GM23338 (cell line): ENCODE measurements around the gene SPECC1L.

ENCODE experiments used
- CREB1 ChIP-seq: fragments of 250-450 bp; sonication (Bioruptor Pico); IDR thresholded peaks from 2 replicates; pipeline ENCODE4 v1.5.0; 2020; ENCODE audit warnings: low read depth, mild to moderate bottlenecking, moderate library complexity
- EZH2phosphoT487 ChIP-seq: fragments of 200-600 bp; sonication (generic); IDR thresholded peaks from one replicate; pipeline ENCODE4 v1.8.1; 2018; ENCODE audit warnings: antibody characterized with exemption; ENCODE audit not compliant: unreplicated experiment
- TF ChIP-seq, protein P1 (sequence below), 2 experiments: fragments of 200-600 bp in 1 of 2; sonication (generic) in 1 of 2; conservative IDR thresholded peaks; 2 replicates each; pipeline versions ENCODE4 v1.5.1 to v1.6.1; 2016 to 2017; ENCODE audit warnings: antibody characterized with exemption in 2 of 2, low read depth in 2 of 2, mild to moderate bottlenecking in 2 of 2, moderate library complexity in 1 of 2
- TF ChIP-seq, protein P2 (sequence below): IDR thresholded peaks from one replicate; pipeline ENCODE4 v1.6.1; 2018; ENCODE audit warnings: antibody characterized with exemption; ENCODE audit not compliant: unreplicated experiment

DNA sequence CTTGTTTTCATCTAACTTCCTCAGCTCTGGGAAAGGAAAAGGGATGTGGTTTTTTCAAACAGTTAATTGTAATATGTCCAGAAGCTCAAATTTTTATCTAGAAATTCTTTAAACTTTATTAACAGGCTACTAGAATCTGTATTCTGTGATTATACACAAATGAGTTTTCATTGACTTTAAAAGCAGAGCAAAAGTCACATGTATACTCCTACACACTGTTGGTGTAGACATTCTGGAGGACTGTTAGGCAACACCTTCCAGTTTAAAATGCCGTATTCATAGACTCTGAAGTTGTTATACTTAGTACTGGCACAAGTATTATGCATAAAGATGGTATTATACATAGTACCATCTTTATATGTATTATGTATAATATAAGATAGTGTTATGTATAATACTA lies 64.9 kb downstream of the SPECC1L start:
- TF ChIP-seq, protein P1, sequence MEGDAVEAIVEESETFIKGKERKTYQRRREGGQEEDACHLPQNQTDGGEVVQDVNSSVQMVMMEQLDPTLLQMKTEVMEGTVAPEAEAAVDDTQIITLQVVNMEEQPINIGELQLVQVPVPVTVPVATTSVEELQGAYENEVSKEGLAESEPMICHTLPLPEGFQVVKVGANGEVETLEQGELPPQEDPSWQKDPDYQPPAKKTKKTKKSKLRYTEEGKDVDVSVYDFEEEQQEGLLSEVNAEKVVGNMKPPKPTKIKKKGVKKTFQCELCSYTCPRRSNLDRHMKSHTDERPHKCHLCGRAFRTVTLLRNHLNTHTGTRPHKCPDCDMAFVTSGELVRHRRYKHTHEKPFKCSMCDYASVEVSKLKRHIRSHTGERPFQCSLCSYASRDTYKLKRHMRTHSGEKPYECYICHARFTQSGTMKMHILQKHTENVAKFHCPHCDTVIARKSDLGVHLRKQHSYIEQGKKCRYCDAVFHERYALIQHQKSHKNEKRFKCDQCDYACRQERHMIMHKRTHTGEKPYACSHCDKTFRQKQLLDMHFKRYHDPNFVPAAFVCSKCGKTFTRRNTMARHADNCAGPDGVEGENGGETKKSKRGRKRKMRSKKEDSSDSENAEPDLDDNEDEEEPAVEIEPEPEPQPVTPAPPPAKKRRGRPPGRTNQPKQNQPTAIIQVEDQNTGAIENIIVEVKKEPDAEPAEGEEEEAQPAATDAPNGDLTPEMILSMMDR (conservative IDR thresholded peaks at IDR 0.05; ENCODE audit: low read depth in 2 of 2), result no peak
- TF ChIP-seq EZH2phosphoT487, result no peak
- TF ChIP-seq, protein P2, sequence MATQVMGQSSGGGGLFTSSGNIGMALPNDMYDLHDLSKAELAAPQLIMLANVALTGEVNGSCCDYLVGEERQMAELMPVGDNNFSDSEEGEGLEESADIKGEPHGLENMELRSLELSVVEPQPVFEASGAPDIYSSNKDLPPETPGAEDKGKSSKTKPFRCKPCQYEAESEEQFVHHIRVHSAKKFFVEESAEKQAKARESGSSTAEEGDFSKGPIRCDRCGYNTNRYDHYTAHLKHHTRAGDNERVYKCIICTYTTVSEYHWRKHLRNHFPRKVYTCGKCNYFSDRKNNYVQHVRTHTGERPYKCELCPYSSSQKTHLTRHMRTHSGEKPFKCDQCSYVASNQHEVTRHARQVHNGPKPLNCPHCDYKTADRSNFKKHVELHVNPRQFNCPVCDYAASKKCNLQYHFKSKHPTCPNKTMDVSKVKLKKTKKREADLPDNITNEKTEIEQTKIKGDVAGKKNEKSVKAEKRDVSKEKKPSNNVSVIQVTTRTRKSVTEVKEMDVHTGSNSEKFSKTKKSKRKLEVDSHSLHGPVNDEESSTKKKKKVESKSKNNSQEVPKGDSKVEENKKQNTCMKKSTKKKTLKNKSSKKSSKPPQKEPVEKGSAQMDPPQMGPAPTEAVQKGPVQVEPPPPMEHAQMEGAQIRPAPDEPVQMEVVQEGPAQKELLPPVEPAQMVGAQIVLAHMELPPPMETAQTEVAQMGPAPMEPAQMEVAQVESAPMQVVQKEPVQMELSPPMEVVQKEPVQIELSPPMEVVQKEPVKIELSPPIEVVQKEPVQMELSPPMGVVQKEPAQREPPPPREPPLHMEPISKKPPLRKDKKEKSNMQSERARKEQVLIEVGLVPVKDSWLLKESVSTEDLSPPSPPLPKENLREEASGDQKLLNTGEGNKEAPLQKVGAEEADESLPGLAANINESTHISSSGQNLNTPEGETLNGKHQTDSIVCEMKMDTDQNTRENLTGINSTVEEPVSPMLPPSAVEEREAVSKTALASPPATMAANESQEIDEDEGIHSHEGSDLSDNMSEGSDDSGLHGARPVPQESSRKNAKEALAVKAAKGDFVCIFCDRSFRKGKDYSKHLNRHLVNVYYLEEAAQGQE, result no peak
- no peak for TF ChIP-seq CREB1 (CRISPR knock-in tag)
